ACC112 (cell line): ENCODE results near the gene UNC5C.

Source experiments
- H2AFZ ChIP-seq: fragments of 200-600 bp; sonication (generic); one replicate; pipeline ENCODE4 v1.6.0; 2017; ENCODE audit warnings: antibody characterized with exemption, low read length; ENCODE audit not compliant: unreplicated experiment
- H3K27ac ChIP-seq: fragments of 200-600 bp; sonication (generic); 2 replicates; pipeline ENCODE4 v1.5.1; 2014; ENCODE audit warnings: low read depth, mild to moderate bottlenecking, antibody characterized with exemption, low read length, moderate library complexity
- H3K27me3 ChIP-seq: fragments of 200-600 bp; sonication (generic); 2 replicates; pipeline ENCODE4 v1.6.1; 2014; ENCODE audit warnings: mild to moderate bottlenecking, antibody characterized with exemption, low read length, moderate library complexity, mixed read lengths; ENCODE audit not compliant: insufficient read depth
- H3K36me3 ChIP-seq: fragments of 200-600 bp; sonication (generic); 2 replicates; pipeline ENCODE4 v1.6.1; 2016; ENCODE audit warnings: mild to moderate bottlenecking, antibody characterized with exemption, low read length, moderate library complexity, mixed read lengths; ENCODE audit not compliant: insufficient read depth
- H3K4me1 ChIP-seq: fragments of 200-600 bp; sonication (generic); one replicate; pipeline ENCODE4 v1.6.1; 2016; ENCODE audit warnings: low read length, mixed read lengths; ENCODE audit not compliant: insufficient read depth, unreplicated experiment, control insufficient read depth
- H3K4me3 ChIP-seq: fragments of 200-600 bp; sonication (generic); 2 replicates; pipeline ENCODE4 v1.5.1; 2014; ENCODE audit warnings: mild to moderate bottlenecking, low read depth, low read length
- H3K79me2 ChIP-seq: fragments of 200-600 bp; sonication (generic); one replicate; pipeline ENCODE4 v1.6.0; 2016; ENCODE audit warnings: low read length; ENCODE audit not compliant: control insufficient read depth, unreplicated experiment, insufficient read depth

The UNC5C gene

GRCh38 chr4:95466791-95467190 lies 82.0 kb downstream of the UNC5C start:
- H3K27me3 ChIP-seq: peaks cover 18% of the 10 kb centered on the region; the same call in 1 of the 2 replicates
- no peaks in the 10 kb centered on the region for H3K79me2 ChIP-seq
- no peaks in the 10 kb centered on the region for H3K36me3 ChIP-seq
- no peaks in the 10 kb centered on the region for H3K4me1 ChIP-seq
- H2AFZ ChIP-seq: no peak overlapping the region
- H3K27ac ChIP-seq: no peak overlapping the region
- no peak overlapping the region for H3K4me3 ChIP-seq

- H3K4me1 ChIP-seq: no peaks in the 10 kb centered on the region
- H3K4me3 ChIP-seq: no peak overlapping the region
- no peak overlapping the region for H3K27ac ChIP-seq
- no peaks in the 10 kb centered on the region for H3K36me3 ChIP-seq
- H3K79me2 ChIP-seq: no peaks in the 10 kb centered on the region
- H3K27me3 ChIP-seq: peaks cover 13% of the 10 kb centered on the region; the same call in 1 of the 2 replicates
- no peak overlapping the region for H2AFZ ChIP-seq
Observed at GRCh38 chr4:95465010-95465409, 83.8 kb downstream of the UNC5C start.

GRCh38 chr4:95462921-95463320 lies 85.9 kb downstream of the UNC5C start:
- H3K4me3 ChIP-seq: no peak overlapping the region
- no peak overlapping the region for H2AFZ ChIP-seq
- no peaks in the 10 kb centered on the region for H3K4me1 ChIP-seq
- peaks cover 13% of the 10 kb centered on the region; the same call in 1 of the 2 replicates for H3K27me3 ChIP-seq
- H3K27ac ChIP-seq: no peak overlapping the region
- no peaks in the 10 kb centered on the region for H3K36me3 ChIP-seq
- H3K79me2 ChIP-seq: no peaks in the 10 kb centered on the region

GRCh38 chr4:95457353-95457752 lies 91.4 kb downstream of the UNC5C start:
- no peaks in the 10 kb centered on the region for H3K36me3 ChIP-seq
- no peak overlapping the region for H2AFZ ChIP-seq
- no peak overlapping the region for H3K27ac ChIP-seq
- H3K79me2 ChIP-seq: no peaks in the 10 kb centered on the region
- no peaks in the 10 kb centered on the region for H3K4me1 ChIP-seq
- H3K27me3 ChIP-seq: peaks cover 9% of the 10 kb centered on the region; the same call in 1 of the 2 replicates
- H3K4me3 ChIP-seq: no peak overlapping the region

DNA sequence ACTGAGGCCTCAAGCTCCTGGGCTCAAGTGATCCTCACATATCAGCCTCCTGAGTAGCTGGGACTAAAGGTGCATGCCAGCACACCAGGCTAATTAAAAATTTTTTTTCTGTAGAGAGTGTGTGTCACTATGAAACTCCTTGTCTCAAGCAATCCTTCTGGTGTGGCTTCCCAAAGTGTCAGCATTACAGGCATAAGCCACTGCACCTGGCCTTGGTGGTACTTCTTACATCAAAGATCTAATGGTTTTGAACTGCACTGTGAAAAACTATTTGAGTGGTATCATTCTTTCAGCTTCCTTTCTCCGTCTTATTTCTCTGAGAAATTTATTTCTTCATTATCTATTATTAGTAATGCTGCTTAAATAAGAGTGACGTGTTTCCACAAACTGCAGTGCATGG lies 98.5 kb downstream of the UNC5C start:
- H3K27me3 ChIP-seq: 0 out of 2 replicates have a peak, but pooled peaks cover 6% of the 10 kb centered on the region
- H3K79me2 ChIP-seq: no peaks in the 10 kb centered on the region
- H3K4me1 ChIP-seq: no peaks in the 10 kb centered on the region
- no peak overlapping the region for H3K27ac ChIP-seq
- H3K36me3 ChIP-seq: no peaks in the 10 kb centered on the region
- no peak overlapping the region for H2AFZ ChIP-seq
- H3K4me3 ChIP-seq: no peak overlapping the region

- no peak overlapping the region for H3K4me3 ChIP-seq
- H3K27me3 ChIP-seq: peaks cover 4% of the 10 kb centered on the region; the same call in 1 of the 2 replicates
- H2AFZ ChIP-seq: no peak overlapping the region
- no peaks in the 10 kb centered on the region for H3K79me2 ChIP-seq
- H3K36me3 ChIP-seq: no peaks in the 10 kb centered on the region
- H3K27ac ChIP-seq: no peak overlapping the region
- H3K4me1 ChIP-seq: no peaks in the 10 kb centered on the region
Observed at GRCh38 chr4:95446173-95446572, 102.6 kb downstream of the UNC5C start.

- no peak overlapping the region for H3K4me3 ChIP-seq
- no peaks in the 10 kb centered on the region for H3K4me1 ChIP-seq
- H3K27me3 ChIP-seq: peaks cover 9% of the 10 kb centered on the region; the same call in 1 of the 2 replicates
- no peak overlapping the region for H3K27ac ChIP-seq
- no peak overlapping the region for H2AFZ ChIP-seq
- no peaks in the 10 kb centered on the region for H3K36me3 ChIP-seq
- H3K79me2 ChIP-seq: no peaks in the 10 kb centered on the region
Observed at GRCh38 chr4:95445251-95445650, 103.5 kb downstream of the UNC5C start.

DNA sequence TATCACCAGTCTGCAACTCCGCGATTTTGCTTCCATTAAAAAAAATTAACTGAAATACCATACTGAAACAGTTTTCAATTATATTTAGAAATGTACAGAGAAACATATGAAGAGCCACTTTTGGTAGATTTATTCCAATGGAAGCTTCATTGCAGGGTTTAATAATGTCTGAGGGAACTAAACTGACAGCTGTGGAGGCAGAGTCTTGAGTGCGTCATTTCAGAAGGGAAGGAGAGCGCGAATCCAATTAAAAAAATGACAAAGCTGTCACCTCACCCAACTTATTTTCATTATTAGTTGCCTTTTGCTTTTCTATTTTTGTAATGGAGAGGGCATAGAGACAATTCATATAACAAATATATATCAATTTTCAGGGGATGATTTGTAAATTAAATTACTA lies 104.0 kb downstream of the UNC5C start:
- H3K27ac ChIP-seq: no peak overlapping the region
- no peaks in the 10 kb centered on the region for H3K79me2 ChIP-seq
- H3K4me1 ChIP-seq: no peaks in the 10 kb centered on the region
- no peak overlapping the region for H3K4me3 ChIP-seq
- H3K27me3 ChIP-seq: peaks cover 11% of the 10 kb centered on the region; the same call in 1 of the 2 replicates
- no peak overlapping the region for H2AFZ ChIP-seq
- no peaks in the 10 kb centered on the region for H3K36me3 ChIP-seq

GRCh38 chr4:95439896-95440295 lies 108.9 kb downstream of the UNC5C start:
- no peaks in the 10 kb centered on the region for H3K4me1 ChIP-seq
- H3K4me3 ChIP-seq: no peak overlapping the region
- H3K27ac ChIP-seq: no peak overlapping the region
- no peaks in the 10 kb centered on the region for H3K36me3 ChIP-seq
- peaks cover 22% of the 10 kb centered on the region for H3K27me3 ChIP-seq
- H3K79me2 ChIP-seq: no peaks in the 10 kb centered on the region
- no peak overlapping the region for H2AFZ ChIP-seq

DNA sequence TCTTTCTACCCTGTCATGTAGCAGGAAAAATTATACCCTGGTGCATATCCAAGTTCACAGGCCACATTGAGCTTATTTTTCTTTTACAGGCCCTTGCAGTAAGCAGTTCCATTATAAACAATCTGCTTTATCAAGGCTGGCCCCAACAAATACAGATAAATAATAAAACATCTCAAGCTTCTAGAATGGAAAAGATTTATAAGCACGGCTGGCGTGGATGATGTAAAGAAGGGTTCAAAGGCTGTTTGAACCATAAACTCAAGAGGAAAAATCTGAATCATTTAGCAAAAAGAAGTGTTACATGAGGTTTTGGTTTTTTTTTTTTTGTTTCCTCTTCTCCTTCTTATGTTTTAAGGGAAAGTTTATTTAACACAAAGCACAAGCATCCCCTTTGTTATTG lies 109.7 kb downstream of the UNC5C start:
- Histone ChIP-seq H3K27ac (no peak overlapping the region), H3K27me3 (peaks cover 27% of the 10 kb centered on the region), H3K4me1 (no peaks in the 10 kb centered on the region), H3K36me3 (no peaks in the 10 kb centered on the region), H3K79me2 (no peaks in the 10 kb centered on the region), H2AFZ (no peak overlapping the region), H3K4me3 (no peak overlapping the region)

DNA sequence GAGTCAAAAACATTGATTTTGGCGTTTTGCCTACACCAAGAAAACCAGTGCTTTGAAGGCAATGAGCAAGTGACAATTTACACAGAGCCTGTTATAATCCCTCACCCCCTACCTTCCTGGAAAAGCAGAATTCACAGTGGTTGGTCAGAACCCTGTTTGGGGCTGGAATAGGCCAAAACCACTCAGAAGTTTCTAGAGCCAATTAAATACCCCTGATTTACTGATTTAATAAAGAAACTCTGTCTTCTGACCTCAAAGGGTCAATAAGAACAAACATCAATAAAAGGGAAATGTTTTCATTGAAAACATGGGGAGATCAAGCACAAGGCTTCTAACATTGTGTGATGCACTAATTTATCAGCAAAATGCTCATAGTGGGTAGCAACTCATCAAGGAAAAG lies 116.3 kb downstream of the UNC5C start:
- no peak overlapping the region for H3K27ac ChIP-seq
- no peaks in the 10 kb centered on the region for H3K36me3 ChIP-seq
- H3K79me2 ChIP-seq: no peaks in the 10 kb centered on the region
- H3K4me3 ChIP-seq: no peak overlapping the region
- H3K4me1 ChIP-seq: no peaks in the 10 kb centered on the region
- no peak overlapping the region for H2AFZ ChIP-seq
- H3K27me3 ChIP-seq: peaks cover 10% of the 10 kb centered on the region; the same call in 1 of the 2 replicates
